Stimulated activated CD8-positive, alpha-beta memory T cell treated with anti-CD3 and anti-CD28 coated beads, Interleukin-15, amount 100 ng/mL, for 1 hour (primary cell): ENCODE measurements around the gene ADPRHL1.
"Not testable (repeated sequence)": the region's sequence is repeated elsewhere in the genome, so short reads cannot be mapped to it uniquely, and the experiment has no call there.

Experiments used
- DNase-seq: peaks from one replicate; pipeline ENCODE4 v3.0.0-alpha.2; 2020; ENCODE audit warnings: low read depth

The ADPRHL1 gene

GRCh38 chr13:113369881-113370280 is 83.4 kb downstream of the ADPRHL1 start:
- DNase-seq: no peak

- no peak for DNase-seq
These were observed 84.1 kb downstream of the ADPRHL1 start for GRCh38 chr13:113369189-113369588.

GRCh38 chr13:113368353-113368752 is 84.9 kb downstream of the ADPRHL1 start:
- DNase-seq: not testable (repeated sequence)

GRCh38 chr13:113367771-113368170 is 85.5 kb downstream of the ADPRHL1 start:
- DNase-seq: no peak

GRCh38 chr13:113367020-113367560 is 86.2 kb downstream of the ADPRHL1 start:
- DNase-seq: no peak

- DNase-seq: no peak
These were observed 87.2 kb downstream of the ADPRHL1 start for GRCh38 chr13:113365971-113366588.

- no peak for DNase-seq
These were observed 87.7 kb downstream of the ADPRHL1 start for GRCh38 chr13:113365583-113365970.

GRCh38 chr13:113364901-113365582 is 88.2 kb downstream of the ADPRHL1 start:
- no peak for DNase-seq

GRCh38 chr13:113364311-113364889 is 88.9 kb downstream of the ADPRHL1 start:
- DNase-seq: no peak

GRCh38 chr13:113361406-113361805 is 91.9 kb downstream of the ADPRHL1 start:
- DNase-seq: no peak

GRCh38 chr13:113360446-113360845 is 92.8 kb downstream of the ADPRHL1 start:
- no peak for DNase-seq

GRCh38 chr13:113359571-113359970 is 93.7 kb downstream of the ADPRHL1 start:
- DNase-seq: no peak

GRCh38 chr13:113358653-113359190 is 94.6 kb downstream of the ADPRHL1 start:
- DNase-seq: no peak

GRCh38 chr13:113357529-113357928 is 95.8 kb downstream of the ADPRHL1 start:
- no peak for DNase-seq

- no peak for DNase-seq
These were observed 96.7 kb downstream of the ADPRHL1 start for GRCh38 chr13:113356596-113356995.

GRCh38 chr13:113355621-113356020 is 97.7 kb downstream of the ADPRHL1 start:
- no peak for DNase-seq

- DNase-seq: no peak
These were observed 98.3 kb downstream of the ADPRHL1 start for GRCh38 chr13:113354831-113355610.

- DNase-seq: no peak
These were observed 100.0 kb downstream of the ADPRHL1 start for GRCh38 chr13:113353254-113353653.

- DNase-seq: no peak
These were observed 101.7 kb downstream of the ADPRHL1 start for GRCh38 chr13:113351514-113352026.

- no peak for DNase-seq
These were observed 102.4 kb downstream of the ADPRHL1 start for GRCh38 chr13:113350938-113351335.

GRCh38 chr13:113350065-113350937 is 103.0 kb downstream of the ADPRHL1 start:
- no peak for DNase-seq
